NCI-H82 treated with DMSO at 0.1 percent for 48 hours (cell line): ENCODE results near the gene DGLUCY.
"Not testable (repeated sequence)": the region's sequence is repeated elsewhere in the genome, so short reads cannot be mapped to it uniquely, and the experiment has no call there.

ENCODE experiments used
- DNase-seq: peaks from one replicate; lab custom pipeline; 2025; ENCODE audit not compliant: unreplicated experiment; lab: John Stamatoyannopoulos, UW

The DGLUCY gene

DNA sequence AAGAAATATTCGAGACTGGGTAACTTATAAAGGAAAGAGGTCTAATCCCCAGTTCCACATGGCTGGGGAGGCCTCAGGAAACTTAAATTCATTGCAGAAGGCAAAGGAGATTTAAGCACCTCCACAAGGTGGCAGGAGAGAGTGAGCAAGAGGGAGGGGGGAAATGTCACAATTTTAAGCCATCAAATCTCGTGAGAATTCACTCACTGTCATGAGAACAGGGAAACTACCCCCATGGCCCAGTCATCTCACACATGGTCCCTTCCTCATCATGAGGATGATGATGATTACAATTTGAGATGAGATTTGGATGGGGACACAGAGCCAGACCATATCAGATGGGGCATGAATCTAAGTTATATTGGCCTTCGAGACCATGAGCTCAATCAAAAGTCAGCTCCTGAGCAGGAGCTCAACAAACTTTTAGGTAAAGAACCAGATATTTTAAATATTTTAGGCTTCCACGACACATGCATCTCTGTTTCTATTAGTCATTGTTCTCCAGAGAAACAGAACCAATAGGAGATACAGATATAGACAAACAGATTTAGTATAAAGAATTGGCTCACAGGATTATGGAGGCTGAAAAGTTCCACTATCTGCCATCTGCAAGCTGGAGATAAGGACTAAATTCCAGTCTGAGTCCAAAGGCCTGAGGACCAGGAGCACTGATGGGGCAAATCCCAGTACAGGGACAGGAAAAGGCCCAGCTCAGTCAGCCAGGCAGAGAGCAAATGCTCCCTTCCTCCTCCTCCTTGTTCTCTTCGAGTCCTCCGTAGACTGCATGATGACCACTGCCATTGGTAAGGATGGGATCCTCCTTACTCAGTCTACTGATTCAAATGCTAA lies 24.9 kb downstream of the DGLUCY start:
- DNase-seq = peak; percentile 25

DNA sequence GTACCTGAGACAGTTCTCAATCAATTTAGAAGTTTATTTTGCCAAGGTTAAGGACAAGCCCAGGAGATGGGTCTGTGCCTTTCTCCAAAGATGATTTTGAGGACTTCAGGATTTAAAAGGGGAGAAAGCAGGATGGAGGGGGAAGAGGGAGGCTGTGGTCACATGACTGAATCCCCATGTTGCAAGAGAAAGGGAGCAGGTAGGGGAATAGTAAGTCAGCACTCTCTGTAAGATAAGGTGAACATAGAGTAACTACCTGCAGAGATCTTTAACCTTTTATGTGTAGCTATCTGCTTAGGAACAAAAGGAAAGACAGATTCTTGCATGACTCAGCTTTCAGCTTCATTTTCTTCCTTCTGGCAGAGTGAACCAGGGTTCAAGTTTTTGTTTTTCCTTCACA lies 25.9 kb downstream of the DGLUCY start:
- DNase-seq = no peak

DNA sequence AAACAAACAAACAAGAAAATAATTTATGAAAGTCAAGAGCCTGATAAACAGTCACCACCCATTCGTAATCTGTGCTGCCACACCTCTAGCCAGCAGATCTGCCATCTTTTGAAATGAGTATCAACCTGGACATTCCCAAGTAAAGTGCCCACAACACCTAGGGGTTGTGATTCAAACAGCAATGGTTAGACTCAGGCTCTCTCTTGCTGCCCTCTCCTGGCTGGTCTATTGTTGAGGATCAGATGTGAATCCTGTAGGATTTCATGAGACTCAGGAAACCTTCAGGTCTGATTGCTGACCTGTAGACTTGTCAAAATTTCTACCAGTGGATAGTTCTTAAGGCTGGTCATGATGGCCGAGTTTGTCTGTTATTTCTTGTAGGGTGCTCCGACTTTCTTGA lies 26.8 kb downstream of the DGLUCY start:
- DNase-seq = peak; percentile 0

DNA sequence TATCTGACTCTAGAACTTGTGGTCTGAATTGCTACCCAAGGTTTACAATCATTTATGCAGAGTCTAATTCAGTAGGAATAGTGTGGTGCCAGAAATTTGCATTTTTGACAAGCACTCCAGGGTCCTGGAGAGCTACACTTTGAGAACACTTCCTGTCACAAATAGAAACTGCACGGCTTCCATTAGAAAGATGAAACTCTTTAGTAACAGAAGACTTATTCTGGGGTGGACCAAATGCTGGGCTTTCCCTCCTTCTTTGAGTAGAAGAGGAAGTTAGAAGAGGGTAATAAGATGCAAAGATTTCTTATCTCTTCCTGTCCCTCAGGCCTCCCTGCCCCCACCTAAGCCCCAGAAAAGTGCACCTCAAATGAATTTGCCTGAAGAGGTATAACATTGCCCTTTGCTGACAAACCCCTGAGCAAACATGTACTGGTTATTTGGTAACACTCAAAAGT lies 28.4 kb downstream of the DGLUCY start:
- no peak for DNase-seq

DNA sequence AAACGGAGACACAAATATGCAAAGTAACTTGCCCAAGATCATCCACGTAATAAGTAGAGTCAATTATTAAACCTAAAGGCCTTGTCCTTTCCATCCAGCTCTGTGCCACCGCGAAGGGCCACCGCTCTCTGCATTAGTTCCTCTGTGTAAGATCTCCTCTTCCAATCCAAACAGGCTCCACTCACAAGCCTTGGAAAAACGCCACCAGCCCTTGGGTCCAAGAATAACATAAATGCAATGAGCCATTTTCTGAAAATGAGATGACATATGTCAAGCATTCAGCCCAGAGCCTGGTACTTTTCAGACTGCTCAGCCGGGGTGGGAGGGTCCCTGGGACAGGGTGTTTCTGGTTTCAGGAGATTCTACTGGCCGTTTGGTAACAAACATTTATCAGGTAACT lies 30.0 kb downstream of the DGLUCY start:
- DNase-seq = no peak

DNA sequence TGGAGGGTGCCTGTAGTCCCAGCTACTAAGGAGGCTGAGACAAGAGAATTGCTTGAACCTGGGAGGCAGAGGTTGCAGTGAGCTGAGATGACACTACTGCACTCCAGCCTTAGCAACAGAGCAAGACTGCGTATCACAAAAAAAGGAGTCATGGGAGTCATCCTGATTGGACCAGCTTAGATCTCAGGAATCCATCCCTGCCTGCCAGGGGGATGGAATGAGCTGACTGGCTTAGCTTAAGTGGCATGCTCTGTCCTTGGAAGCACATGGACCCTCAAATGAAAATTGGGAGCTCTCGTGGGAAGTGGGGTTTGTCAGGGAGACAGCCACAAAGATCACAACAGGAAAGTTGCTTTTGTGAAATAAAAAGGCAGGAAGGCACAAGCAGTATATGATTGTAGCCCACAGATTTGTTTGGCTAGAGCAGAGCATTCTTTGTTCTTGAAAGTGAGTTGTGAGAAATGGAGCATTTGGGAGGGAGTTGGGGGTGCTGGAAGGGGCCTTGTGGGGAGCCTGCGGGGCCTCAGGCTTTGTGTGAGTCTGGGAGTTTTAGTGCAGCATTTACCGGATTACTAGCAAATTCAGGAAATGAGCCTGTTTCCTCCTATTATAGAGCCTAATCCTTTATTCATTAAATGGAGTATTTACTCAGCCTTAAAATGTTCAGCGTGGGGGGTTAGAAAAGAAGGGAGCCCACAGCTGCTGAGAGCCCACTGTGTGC lies 30.7 kb downstream of the DGLUCY start:
- DNase-seq = no peak

DNA sequence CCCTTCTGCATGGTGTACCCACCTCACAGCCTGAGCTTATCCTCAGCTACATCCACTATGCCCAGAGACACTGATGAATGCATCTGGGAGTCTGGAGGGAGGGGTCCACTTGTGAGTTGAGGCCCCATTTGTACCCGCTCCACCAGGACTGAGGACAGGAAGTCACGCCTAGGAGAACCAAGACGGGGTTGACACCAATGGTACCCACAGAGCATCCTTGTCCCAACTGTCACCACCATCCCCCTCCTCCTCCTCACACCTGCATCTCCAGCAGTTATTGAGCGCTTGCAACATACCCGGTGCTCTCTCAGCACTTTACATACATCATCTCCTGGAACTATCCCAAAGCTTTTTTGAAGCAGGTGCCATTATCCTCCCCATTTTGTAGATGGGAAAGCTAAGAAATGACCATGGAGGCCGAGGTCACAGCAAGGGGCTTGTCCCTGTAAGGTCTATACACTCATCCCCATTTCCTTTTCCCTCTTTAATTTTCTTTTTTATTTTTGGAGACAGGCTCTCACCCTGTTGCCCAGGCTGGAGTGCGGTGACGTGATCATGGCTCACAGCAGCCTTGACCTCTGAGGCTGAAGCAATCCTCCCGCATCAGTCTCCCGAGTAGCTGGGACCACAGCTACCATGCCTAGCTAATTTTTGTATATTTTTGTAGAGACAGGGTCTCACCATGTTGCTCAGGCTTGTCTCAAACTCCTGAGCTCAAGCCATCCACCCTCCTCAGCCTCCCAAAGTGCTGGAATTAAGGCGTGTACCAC lies 31.7 kb downstream of the DGLUCY start:
- no peak for DNase-seq

DNA sequence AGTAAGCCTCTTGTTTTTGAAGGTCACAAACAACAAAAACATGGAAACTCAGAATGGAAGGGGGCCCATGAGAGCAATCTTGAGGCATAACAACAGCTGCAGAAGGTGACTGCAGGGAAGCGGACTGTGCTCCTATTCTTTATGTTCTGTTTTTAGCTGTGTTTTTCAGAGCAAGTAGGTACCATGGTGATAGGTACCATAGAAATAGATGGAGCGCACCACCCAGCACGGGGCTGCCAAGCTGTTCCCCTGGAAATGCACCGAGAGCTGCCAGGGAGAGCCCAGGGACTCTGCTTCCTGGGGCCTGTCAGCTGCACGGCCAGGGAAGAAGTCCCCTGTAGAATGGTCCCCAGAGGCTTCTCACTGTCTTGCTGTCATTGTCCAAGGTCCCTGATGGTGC lies 32.8 kb downstream of the DGLUCY start:
- DNase-seq = no peak

DNA sequence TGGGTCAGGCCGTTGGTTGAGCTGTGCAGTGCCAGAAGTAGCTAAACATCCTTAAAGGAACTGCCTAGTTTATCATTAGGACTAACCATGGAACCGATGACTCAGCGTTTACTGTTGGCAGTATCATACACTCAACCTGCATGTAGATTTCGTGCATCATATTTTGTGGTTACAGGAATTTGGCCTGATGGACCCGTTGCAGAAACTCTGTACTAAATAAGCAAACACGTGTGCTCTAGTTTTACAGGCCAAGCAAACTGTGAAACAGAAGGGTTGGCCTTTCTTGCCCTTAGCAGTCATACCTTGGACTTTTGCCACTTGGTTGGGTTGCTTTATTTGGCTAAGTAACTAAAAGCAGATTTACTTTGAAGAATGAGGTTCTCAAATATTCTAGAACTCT lies 35.6 kb downstream of the DGLUCY start:
- DNase-seq = no peak

DNA sequence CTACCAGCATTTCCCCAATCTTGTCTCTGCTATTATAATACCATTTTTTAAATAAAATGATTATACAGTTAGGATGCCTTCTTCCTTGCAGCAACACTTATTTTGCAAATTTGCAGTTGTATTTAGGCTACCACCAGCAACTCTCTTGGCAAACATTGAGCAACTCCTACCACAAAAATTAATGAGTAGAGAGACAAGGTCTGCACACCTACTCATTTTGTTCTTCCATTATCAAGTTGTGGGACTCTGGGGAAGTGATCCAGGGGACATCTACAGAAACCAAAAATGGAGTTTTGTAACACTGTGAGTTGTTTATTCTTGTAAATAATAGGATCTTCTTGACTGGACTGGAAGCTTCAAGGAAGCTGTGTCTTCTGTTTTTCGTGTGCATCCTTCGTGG lies 38.6 kb downstream of the DGLUCY start:
- no peak for DNase-seq

DNA sequence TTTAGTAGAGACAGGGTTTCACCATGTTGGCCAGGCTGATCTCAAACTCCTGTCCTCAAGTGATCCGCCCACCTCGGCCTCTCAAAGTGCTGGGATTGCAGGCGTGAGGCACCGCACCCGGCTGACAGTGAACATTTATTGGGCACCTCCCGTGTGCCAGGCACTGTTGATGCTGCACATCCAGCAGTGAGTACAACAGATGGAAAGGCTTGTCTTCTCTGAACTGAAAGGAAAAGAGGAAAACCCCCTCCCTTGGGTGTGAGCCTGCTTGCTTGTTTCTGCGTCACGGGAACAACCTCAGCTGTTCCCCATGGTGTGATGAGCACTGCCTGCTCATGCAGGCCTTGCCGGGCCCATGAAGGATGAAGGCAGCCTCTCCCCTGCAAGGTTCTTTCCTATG lies 39.5 kb downstream of the DGLUCY start:
- no peak for DNase-seq

DNA sequence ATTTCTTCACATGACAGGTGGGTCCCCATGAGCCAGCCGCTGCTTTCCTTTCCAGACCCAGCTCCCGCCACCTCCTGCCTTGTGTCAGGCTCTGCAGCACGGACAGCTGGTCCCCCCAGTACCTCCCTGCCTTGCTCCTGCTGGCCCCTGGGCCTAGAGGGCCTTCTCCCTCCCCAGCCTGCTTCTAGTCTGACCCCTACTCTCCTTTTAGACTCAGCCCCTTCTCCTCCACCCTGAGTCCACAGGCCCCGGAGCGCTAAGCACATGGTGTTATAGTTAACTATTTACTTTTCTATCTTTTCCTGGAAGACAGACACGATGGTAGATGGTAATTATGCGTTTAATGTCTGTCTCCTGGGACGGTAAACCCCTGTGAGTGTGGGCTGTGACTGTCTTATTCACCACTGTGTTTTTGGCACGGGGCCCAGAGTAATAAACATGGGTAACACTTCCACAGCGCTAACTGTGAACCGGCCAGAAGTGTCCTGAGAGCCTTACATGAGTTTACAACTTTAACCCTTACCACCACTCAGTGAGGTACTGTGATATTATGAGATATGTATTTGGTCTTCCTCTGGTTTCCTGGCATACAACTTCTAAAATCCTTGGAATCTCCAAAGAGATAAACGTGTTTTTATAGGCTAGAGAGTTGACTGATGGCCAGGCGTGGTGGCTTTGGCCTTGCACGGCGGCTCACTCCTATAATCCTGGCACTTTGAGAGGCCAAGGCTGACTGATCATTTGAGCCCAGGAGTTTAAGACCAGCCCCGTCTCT lies 41.2 kb downstream of the DGLUCY start:
- DNase-seq = peak; percentile 38

DNA sequence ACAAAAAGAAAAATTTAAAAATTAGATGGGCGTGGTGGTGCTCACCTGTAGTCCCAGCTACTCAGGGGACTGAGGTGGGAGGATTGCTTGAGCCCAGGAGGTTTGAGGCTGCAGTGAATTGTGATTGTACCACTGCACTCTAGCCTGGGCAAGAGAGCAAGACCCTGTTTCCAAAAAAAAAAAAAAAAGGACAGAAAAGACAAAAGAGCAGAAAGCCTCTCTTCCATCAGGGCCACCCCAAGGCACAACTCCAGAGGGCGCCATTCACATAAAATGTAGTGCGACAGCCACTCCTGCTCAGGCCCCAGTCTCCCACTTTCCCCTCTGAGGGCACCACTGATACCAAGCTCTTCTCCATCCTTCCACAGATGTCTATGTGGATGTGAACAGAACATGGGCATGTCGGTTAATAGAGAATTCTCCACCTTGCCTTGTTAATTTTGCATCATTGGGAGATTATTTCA lies 41.8 kb downstream of the DGLUCY start:
- DNase-seq = no peak

DNA sequence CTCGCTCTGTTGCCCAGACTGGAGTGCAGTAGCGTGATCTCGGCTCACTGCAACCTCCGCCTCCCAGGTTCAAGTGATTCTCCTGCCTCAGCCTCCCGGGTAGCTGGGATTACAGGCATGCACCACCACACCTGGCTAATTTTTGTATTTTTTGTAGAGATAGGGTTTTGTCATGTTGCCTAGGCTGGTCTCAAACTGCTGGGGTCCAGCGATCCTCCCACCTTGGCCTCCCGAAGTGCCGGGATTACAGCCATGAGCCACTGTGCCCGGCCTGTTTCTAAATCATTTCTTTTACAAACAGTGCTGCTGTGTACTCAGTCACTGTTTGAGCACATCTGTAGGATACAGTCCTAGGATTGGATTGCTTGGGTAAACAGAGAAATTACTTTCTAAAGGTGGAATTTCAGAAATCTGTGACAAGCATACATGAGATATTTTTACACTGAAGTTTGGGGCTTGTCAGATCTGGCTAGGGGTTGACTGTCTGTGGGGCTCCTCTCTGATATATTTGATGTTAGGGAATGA lies 42.3 kb downstream of the DGLUCY start:
- not testable (repeated sequence) for DNase-seq

DNA sequence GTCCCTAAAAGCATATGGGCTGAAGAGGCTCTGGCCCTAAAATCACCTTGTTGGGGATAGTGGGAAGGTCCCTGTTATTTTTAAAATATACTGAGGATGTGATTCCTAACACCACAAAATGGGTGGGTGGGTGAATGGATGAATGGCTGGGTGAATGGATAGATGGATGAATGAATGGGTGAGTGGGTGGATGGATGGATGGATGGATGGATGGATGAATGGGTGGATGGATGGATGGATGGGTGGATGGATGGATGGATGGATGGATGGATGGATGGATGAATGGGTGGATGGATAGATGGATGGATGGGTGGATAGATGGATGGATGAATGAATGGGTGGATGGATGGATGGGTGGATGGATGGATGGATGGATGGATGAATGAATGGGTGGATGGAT lies 43.0 kb downstream of the DGLUCY start:
- DNase-seq = not testable (repeated sequence)

DNA sequence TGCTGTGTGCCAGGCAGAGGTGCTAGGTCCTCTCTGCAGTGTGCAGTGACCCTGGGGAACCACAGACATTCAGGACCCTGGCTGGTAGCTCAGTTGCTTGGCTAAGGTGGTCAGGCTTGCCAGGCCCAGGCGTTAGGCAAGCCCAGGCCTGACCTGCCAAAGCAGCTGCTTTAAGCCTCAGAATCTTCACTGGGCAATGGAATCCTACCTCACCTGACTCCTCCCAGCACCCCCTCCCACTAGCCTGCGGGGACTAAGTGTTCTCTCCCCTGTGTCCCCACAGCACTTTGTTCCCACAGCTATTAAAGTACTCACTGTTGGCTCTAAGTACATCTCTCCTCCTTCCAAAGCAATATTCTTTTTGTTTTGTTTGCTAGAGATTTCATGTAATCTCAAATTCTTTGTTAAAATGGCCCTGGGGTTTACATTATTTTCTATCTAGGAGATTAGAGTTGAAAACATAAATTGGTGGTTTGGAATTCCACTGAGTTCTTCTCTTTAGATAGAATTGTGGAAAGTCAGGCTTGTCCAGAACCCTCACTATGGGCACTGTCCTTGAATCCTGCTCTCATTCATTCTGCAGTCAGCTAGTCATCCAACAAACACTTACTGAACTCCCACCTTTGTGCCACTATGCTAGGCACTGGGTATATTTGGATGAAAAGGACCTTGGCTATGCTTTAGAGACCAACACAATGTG lies 44.4 kb downstream of the DGLUCY start:
- no peak for DNase-seq

DNA sequence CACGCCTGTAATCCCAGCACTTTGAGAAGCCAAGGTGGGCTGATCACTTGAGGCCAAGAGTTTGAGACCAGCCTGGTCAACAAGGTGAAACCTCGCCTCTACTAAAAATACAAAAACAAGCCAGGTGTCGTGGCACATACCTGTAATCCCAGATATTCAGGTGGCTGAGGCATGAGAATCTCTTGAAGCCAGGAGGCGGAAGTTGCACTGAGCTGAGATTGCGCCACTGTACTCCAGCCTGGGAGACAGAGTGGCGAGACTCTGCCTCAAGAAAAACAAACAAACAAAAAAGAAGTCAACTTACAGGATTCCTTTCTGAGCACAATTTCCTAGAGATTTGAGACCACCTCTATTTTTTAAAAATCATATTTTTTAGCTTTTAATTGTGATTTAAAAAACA lies 45.3 kb downstream of the DGLUCY start:
- DNase-seq = no peak

DNA sequence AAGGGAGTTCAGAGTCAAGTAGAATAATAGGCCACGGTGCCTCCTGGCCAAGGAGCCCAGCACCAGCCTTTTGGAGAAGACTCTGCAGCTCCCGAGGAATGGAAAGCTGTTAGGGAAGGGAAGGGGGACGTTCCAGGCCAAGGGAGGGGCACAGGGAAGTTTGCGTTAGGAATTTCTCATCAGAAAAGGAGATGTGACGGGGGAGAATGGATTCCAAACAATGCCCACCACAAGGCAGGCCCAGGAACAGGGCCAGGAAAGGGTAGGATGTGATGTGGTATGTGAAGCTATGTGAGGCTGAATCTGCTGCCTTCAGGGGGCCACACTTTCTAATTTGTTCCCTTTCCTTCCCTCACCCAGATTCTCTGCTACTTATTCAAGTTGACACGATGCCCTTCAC lies 46.0 kb downstream of the DGLUCY start:
- DNase-seq = no peak

DNA sequence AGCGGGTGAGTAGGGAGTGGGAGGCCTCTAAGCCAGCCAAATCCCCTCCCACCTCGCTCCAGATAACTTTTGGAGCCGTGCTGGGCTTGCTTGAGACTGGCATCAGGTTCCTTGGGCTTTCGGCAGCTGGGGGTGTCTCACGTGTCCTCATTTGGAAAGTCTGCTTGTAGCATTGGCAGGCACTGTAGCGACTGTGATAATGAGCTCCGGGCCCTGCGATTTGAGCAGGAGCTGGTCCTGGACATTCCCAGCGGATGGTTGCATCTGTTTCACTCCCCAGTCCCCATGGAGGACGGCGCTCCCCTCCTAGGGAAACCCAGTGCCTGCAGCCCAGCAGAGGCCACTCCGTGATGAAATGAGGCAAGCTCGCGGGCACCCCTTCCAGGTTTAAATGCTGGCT lies 49.4 kb downstream of the DGLUCY start:
- no peak for DNase-seq

DNA sequence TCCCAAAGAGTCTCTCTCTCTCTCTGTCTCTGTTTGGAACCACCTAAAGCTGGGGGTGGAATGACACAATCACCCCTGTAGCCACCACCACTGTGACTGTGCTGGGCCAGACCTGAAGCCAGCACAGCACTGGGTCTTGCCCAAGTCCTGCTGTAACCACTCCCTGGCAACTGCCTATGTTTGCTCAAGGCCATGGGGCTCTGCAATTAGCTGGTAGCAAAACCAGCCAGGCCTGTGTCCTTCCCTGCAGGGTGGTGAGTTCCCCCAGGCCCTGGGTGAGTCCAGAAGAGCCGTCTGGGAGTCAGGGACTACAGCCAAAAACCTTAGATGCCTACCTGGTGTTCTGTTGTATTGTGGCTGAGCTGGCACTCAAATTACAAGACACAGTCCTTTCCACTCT lies 50.8 kb downstream of the DGLUCY start:
- no peak for DNase-seq
